ENCODE data around the gene MEA1.

DNA sequence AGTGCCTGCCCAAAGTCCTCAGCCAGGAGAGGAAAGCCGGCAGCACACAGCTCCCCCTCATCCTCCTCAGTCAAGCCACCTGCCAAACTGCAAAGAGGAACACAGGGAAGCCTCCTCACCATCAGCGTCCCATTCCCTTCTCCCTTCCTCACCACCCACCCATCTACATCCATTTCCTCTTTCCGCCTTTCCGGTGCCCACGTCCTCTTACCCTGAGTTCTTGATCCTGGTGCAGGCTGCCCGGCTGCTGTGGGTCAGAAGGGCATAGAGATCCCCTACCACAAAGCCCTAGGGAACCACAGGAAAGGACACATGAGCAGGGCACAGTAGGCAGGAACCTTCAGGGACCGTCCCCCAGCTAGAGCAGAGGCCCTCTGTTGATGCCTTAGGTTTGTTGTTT is 47.2 kb downstream of the MEA1 start:
- TF ChIP-seq POLR2A (IDR thresholded peaks at IDR 0.05) = no peak
- TF ChIP-seq, protein P1, sequence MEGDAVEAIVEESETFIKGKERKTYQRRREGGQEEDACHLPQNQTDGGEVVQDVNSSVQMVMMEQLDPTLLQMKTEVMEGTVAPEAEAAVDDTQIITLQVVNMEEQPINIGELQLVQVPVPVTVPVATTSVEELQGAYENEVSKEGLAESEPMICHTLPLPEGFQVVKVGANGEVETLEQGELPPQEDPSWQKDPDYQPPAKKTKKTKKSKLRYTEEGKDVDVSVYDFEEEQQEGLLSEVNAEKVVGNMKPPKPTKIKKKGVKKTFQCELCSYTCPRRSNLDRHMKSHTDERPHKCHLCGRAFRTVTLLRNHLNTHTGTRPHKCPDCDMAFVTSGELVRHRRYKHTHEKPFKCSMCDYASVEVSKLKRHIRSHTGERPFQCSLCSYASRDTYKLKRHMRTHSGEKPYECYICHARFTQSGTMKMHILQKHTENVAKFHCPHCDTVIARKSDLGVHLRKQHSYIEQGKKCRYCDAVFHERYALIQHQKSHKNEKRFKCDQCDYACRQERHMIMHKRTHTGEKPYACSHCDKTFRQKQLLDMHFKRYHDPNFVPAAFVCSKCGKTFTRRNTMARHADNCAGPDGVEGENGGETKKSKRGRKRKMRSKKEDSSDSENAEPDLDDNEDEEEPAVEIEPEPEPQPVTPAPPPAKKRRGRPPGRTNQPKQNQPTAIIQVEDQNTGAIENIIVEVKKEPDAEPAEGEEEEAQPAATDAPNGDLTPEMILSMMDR (IDR thresholded peaks at IDR 0.05) = no peak
- TF ChIP-seq POLR2AphosphoS5 (IDR thresholded peaks at IDR 0.05) = no peak
- TF ChIP-seq EP300 (IDR thresholded peaks at IDR 0.05; ENCODE audit: low read depth) = no peak

Data from transverse colon (tissue), 4 donors.